HUES64 (cell line): ENCODE results near the gene PLCB2.
A peak's percentile ranks its signal among the peaks of the same experiment; 100 is the strongest.

Source experiments
- H3K27ac ChIP-seq: 2 replicates; pipeline ENCODE4 v1.7.0; 2013; ENCODE audit warnings: low read depth, low read length, inconsistent platforms
- H3K27me3 ChIP-seq: 2 replicates; pipeline ENCODE4 v1.6.1; 2013; ENCODE audit warnings: mild to moderate bottlenecking, low read length; ENCODE audit not compliant: insufficient read depth
- H3K36me3 ChIP-seq: 2 replicates; pipeline ENCODE4 v1.6.1; 2013; ENCODE audit warnings: mild to moderate bottlenecking, low read length; ENCODE audit not compliant: insufficient read depth
- H3K4me1 ChIP-seq: 2 replicates; pipeline ENCODE4 v1.6.1; 2013; ENCODE audit warnings: mild to moderate bottlenecking, low read length, moderate library complexity; ENCODE audit not compliant: insufficient read depth
- H3K4me3 ChIP-seq: 2 replicates; pipeline ENCODE4 v1.5.1; 2013; ENCODE audit warnings: mild to moderate bottlenecking, low read length, moderate library complexity
- H3K9ac ChIP-seq: 2 replicates; pipeline ENCODE4 v1.6.1; 2013; ENCODE audit warnings: mild to moderate bottlenecking, low read depth, low read length
- H3K9me3 ChIP-seq: 2 replicates; pipeline ENCODE4 v1.6.1; 2013; ENCODE audit warnings: low read depth, low read length; ENCODE audit not compliant: insufficient read depth
- WGBS: fragments of 150-250, 120-280 bp; methylation state at CpG from one replicate; pipeline ENCODE4 v1.1.7; 2013; ENCODE audit warnings: missing lambda C conversion rate; 5-methylcytosine and 5-hydroxymethylcytosine counted together

The PLCB2 gene

GRCh38 chr15:40340038-40340739 is 32.5 kb upstream of the PLCB2 start:
- no peaks in the 10 kb centered on the region for H3K36me3 ChIP-seq
- H3K9me3 ChIP-seq = no peaks in the 10 kb centered on the region
- H3K4me1 ChIP-seq = peaks cover 20% of the 10 kb centered on the region
- no peak overlapping the region for H3K4me3 ChIP-seq
- 68% methylated on average over 14 of the region's 14 CpGs for WGBS
- peak overlapping the region; percentile 14; the same call in 1 of the 2 replicates for H3K9ac ChIP-seq
- H3K27ac ChIP-seq = no peak overlapping the region
- H3K27me3 ChIP-seq = no peaks in the 10 kb centered on the region

GRCh38 chr15:40339621-40339945 is 31.8 kb upstream of the PLCB2 start:
- Histone ChIP-seq H3K4me3 (no peak overlapping the region), H3K4me1 (peaks cover 20% of the 10 kb centered on the region), H3K36me3 (no peaks in the 10 kb centered on the region), H3K9ac (no peak overlapping the region), H3K27ac (no peak overlapping the region), H3K27me3 (no peaks in the 10 kb centered on the region), H3K9me3 (no peaks in the 10 kb centered on the region)
- WGBS = 84% methylated on average over 7 of the region's 7 CpGs

- 86% methylated on average over 11 of the region's 11 CpGs for WGBS
- no peak overlapping the region for H3K9ac ChIP-seq
- no peaks in the 10 kb centered on the region for H3K9me3 ChIP-seq
- no peak overlapping the region for H3K27ac ChIP-seq
- H3K27me3 ChIP-seq = no peaks in the 10 kb centered on the region
- H3K4me3 ChIP-seq = no peak overlapping the region
- H3K4me1 ChIP-seq = peaks cover 23% of the 10 kb centered on the region
- H3K36me3 ChIP-seq = no peaks in the 10 kb centered on the region
These were observed 31.3 kb upstream of the PLCB2 start for GRCh38 chr15:40338921-40339620.

- 39% methylated on average over 11 of the region's 11 CpGs for WGBS
- Histone ChIP-seq H3K9ac (no peak overlapping the region), H3K27ac (no peak overlapping the region)
These were observed 30.4 kb upstream of the PLCB2 start for GRCh38 chr15:40338041-40338657.

GRCh38 chr15:40337597-40337996 is 29.9 kb upstream of the PLCB2 start:
- WGBS = 68% methylated on average over 18 of the region's 19 CpGs
- no peaks in the 10 kb centered on the region for H3K36me3 ChIP-seq
- H3K9me3 ChIP-seq = no peaks in the 10 kb centered on the region
- no peak overlapping the region for H3K27ac ChIP-seq
- H3K27me3 ChIP-seq = 0 out of 2 replicates have a peak, but pooled peaks cover 3% of the 10 kb centered on the region
- no peak overlapping the region for H3K9ac ChIP-seq
- peaks cover 27% of the 10 kb centered on the region for H3K4me1 ChIP-seq
- H3K4me3 ChIP-seq = peak overlapping the region; percentile 24; the same call in 1 of the 2 replicates

More at GRCh38 chr15:40338041-40338657, 30.4 kb upstream of the PLCB2 start:
- H3K4me1 ChIP-seq = peaks cover 27% of the 10 kb centered on the region
- H3K4me3 ChIP-seq = peak overlapping the region; percentile 24; the same call in 1 of the 2 replicates
- 0 out of 2 replicates have a peak, but pooled peaks cover 3% of the 10 kb centered on the region for H3K27me3 ChIP-seq
- no peaks in the 10 kb centered on the region for H3K9me3 ChIP-seq
- H3K36me3 ChIP-seq = no peaks in the 10 kb centered on the region

- 41% methylated on average over 5 of the region's 5 CpGs for WGBS
- no peak overlapping the region for H3K9ac ChIP-seq
- no peak overlapping the region for H3K27ac ChIP-seq
- H3K27me3 ChIP-seq = 0 out of 2 replicates have a peak, but pooled peaks cover 3% of the 10 kb centered on the region
- no peak overlapping the region for H3K4me3 ChIP-seq
- peaks cover 27% of the 10 kb centered on the region for H3K4me1 ChIP-seq
- no peaks in the 10 kb centered on the region for H3K9me3 ChIP-seq
- H3K36me3 ChIP-seq = no peaks in the 10 kb centered on the region
These were observed 29.0 kb upstream of the PLCB2 start for GRCh38 chr15:40336744-40337122.

GRCh38 chr15:40335938-40336743 is 28.4 kb upstream of the PLCB2 start:
- no peaks in the 10 kb centered on the region for H3K9me3 ChIP-seq

GRCh38 chr15:40334941-40335795 is 27.4 kb upstream of the PLCB2 start:
- Histone ChIP-seq H3K9me3 (no peaks in the 10 kb centered on the region), H3K4me3 (no peak overlapping the region), H3K36me3 (no peaks in the 10 kb centered on the region), H3K9ac (no peak overlapping the region), H3K27me3 (0 out of 2 replicates have a peak, but pooled peaks cover 3% of the 10 kb centered on the region), H3K4me1 (peaks cover 19% of the 10 kb centered on the region), H3K27ac (no peak overlapping the region)
- WGBS = 85% methylated on average over 26 of the region's 26 CpGs

More at GRCh38 chr15:40335938-40336743, 28.4 kb upstream of the PLCB2 start:
- Histone ChIP-seq H3K9ac (no peak overlapping the region), H3K27me3 (0 out of 2 replicates have a peak, but pooled peaks cover 3% of the 10 kb centered on the region), H3K4me3 (no peak overlapping the region), H3K27ac (no peak overlapping the region), H3K4me1 (peaks cover 26% of the 10 kb centered on the region), H3K36me3 (no peaks in the 10 kb centered on the region)
- WGBS = 87% methylated on average over 11 of the region's 13 CpGs

GRCh38 chr15:40334541-40334940 is 26.8 kb upstream of the PLCB2 start:
- WGBS = 89% methylated on average over 3 of the region's 3 CpGs
- Histone ChIP-seq H3K27me3 (0 out of 2 replicates have a peak, but pooled peaks cover 3% of the 10 kb centered on the region), H3K36me3 (no peaks in the 10 kb centered on the region), H3K9ac (no peak overlapping the region), H3K4me3 (no peak overlapping the region), H3K27ac (no peak overlapping the region), H3K4me1 (peaks cover 17% of the 10 kb centered on the region; the same call in 1 of the 2 replicates), H3K9me3 (no peaks in the 10 kb centered on the region)

GRCh38 chr15:40333922-40334492 is 26.3 kb upstream of the PLCB2 start:
- no peak overlapping the region for H3K27ac ChIP-seq
- H3K4me1 ChIP-seq = peaks cover 20% of the 10 kb centered on the region; the same call in 1 of the 2 replicates
- 0 out of 2 replicates have a peak, but pooled peaks cover 3% of the 10 kb centered on the region for H3K27me3 ChIP-seq
- no peaks in the 10 kb centered on the region for H3K9me3 ChIP-seq
- 64% methylated on average over 12 of the region's 12 CpGs for WGBS
- H3K9ac ChIP-seq = no peak overlapping the region
- H3K4me3 ChIP-seq = no peak overlapping the region
- no peaks in the 10 kb centered on the region for H3K36me3 ChIP-seq
